ENCODE measurements around the gene CLDN16. TPM values are rescaled to one million over a fixed set of nuclear protein-coding genes. Genes with fewer than 3 reads are reported as not detected.

CLDN16 gene
- total RNA-seq, 2 donors from 2014 or later, result 4.4 TPM; not detected in 1

DNA sequence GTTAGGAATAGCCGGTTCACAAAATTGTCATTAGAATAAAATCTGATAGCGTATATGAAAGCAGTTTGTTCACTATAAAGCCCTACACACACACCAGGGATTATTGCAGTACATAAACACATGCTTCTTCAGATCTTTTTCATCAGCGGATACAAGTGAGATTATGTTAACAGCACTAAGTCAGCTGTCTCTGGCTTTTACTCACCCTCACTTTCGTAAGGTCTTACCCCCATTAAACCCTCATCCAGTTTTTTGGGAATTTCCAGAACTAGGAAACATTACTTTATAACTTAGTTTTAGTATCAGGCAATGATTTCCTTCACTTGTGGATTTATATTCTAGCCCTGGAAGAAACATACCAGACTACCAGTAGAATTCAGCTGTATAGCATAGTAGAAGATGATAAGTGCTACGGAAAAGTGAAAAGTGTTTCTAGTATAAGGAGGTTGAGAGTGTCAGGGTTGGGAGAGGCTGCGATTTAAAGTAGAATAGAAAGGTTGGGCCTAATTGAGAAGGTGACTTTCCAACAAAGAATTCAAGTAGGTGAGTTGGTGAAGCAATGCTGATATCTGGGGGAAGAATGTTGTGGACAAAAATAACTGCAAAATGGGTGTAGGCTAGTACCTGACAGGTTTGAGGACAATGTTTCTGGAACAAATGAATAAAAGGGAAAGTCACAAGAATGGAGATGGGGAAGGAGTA is 39.0 kb downstream of the CLDN16 start:
- WGBS, 2 donors, result 75 to 81% methylated on average over 6 of the region's 6 CpGs
- TF ChIP-seq CTCF (IDR thresholded peaks at IDR 0.05), result no peak
- no peak for TF ChIP-seq POLR2A (IDR thresholded peaks at IDR 0.05)
- H3K9me3 ChIP-seq, result no peaks in the 10 kb centered on the region
- H3K4me3 ChIP-seq, result no peak overlapping the region
- ATAC-seq, result no peak
- H3K27me3 ChIP-seq, result no peaks in the 10 kb centered on the region
- no peaks in the 10 kb centered on the region for H3K36me3 ChIP-seq (replicated peaks in 1 of 2; ENCODE audit: insufficient read depth in 1 of 2, low read depth in 2 of 2)
- intact Hi-C loops (cut with DNase I), result no loop called here
- DNase-seq, result no peak
- no peaks in the 10 kb centered on the region for H3K4me1 ChIP-seq
- no peak overlapping the region for H3K27ac ChIP-seq

GRCh38 chr3:190429681-190430080 is 41.7 kb downstream of the CLDN16 start:
- no peak for TF ChIP-seq CTCF (IDR thresholded peaks at IDR 0.05)
- no peak for TF ChIP-seq POLR2A (IDR thresholded peaks at IDR 0.05)
- H3K4me3 ChIP-seq, result no peak overlapping the region
- no peak overlapping the region for H3K27ac ChIP-seq
- H3K36me3 ChIP-seq (replicated peaks in 1 of 2; ENCODE audit: insufficient read depth in 1 of 2, low read depth in 2 of 2), result no peaks in the 10 kb centered on the region
- ATAC-seq, result no peak
- no peak for DNase-seq
- no peaks in the 10 kb centered on the region for H3K4me1 ChIP-seq
- H3K27me3 ChIP-seq, result no peaks in the 10 kb centered on the region
- intact Hi-C loops (cut with DNase I), result no loop called here
- H3K9me3 ChIP-seq, result no peaks in the 10 kb centered on the region
- WGBS, 2 donors, result 88 to 90% methylated on average over 2 of the region's 2 CpGs

GRCh38 chr3:190430906-190431305 is 42.9 kb downstream of the CLDN16 start:
- no peak for ATAC-seq

GRCh38 chr3:190432216-190432615 is 44.3 kb downstream of the CLDN16 start:
- H3K27me3 ChIP-seq, result no peaks in the 10 kb centered on the region
- H3K27ac ChIP-seq, result no peak overlapping the region
- intact Hi-C loops (cut with DNase I), result no loop called here
- DNase-seq, result no peak
- no peak overlapping the region for H3K4me3 ChIP-seq
- no peaks in the 10 kb centered on the region for H3K4me1 ChIP-seq
- no peaks in the 10 kb centered on the region for H3K36me3 ChIP-seq (replicated peaks in 1 of 2; ENCODE audit: insufficient read depth in 1 of 2, low read depth in 2 of 2)
- H3K9me3 ChIP-seq, result no peaks in the 10 kb centered on the region
- TF ChIP-seq POLR2A (IDR thresholded peaks at IDR 0.05), result no peak
- TF ChIP-seq CTCF (IDR thresholded peaks at IDR 0.05), result no peak
- ATAC-seq, result no peak

More at GRCh38 chr3:190430906-190431305, 42.9 kb downstream of the CLDN16 start:
- H3K27me3 ChIP-seq, result no peaks in the 10 kb centered on the region
- no peak for DNase-seq
- H3K36me3 ChIP-seq (replicated peaks in 1 of 2; ENCODE audit: insufficient read depth in 1 of 2, low read depth in 2 of 2), result no peaks in the 10 kb centered on the region
- WGBS, 2 donors, result 70 to 76% methylated on average over 2 of the region's 2 CpGs
- H3K4me1 ChIP-seq, result no peaks in the 10 kb centered on the region
- TF ChIP-seq CTCF (IDR thresholded peaks at IDR 0.05), result no peak
- no peak for TF ChIP-seq POLR2A (IDR thresholded peaks at IDR 0.05)
- intact Hi-C loops (cut with DNase I), result no loop called here
- H3K4me3 ChIP-seq, result no peak overlapping the region
- H3K27ac ChIP-seq, result no peak overlapping the region
- H3K9me3 ChIP-seq, result no peaks in the 10 kb centered on the region

DNA sequence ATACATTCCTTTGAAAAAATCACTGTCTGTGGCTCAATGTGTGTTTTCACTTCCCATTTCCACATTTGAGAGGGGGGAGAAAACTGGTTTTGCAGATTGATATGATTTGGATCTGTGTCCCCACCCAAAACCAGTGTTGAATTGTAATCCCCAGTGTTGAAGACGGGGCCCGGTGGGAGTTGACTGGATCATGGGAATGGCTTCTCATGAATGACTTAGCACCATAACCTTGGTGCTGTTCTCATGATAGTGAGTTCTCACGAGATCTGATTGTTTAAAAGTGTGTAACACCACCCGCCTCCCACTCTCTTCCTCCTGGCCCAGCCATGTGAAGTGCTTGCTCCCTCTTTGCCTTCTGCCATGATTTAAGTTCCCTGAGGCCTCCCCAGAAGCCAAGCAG is 45.7 kb downstream of the CLDN16 start:
- intact Hi-C loops (cut with DNase I), result no loop called here
- Histone ChIP-seq H3K4me3 (no peak overlapping the region), H3K4me1 (no peaks in the 10 kb centered on the region), H3K36me3 (replicated peaks in 1 of 2; ENCODE audit: insufficient read depth in 1 of 2, low read depth in 2 of 2) (no peaks in the 10 kb centered on the region), H3K27ac (no peak overlapping the region), H3K9me3 (no peaks in the 10 kb centered on the region), H3K27me3 (no peaks in the 10 kb centered on the region)
- DNase-seq (no peak), ATAC-seq (no peak)
- TF ChIP-seq CTCF (IDR thresholded peaks at IDR 0.05) (no peak), POLR2A (IDR thresholded peaks at IDR 0.05) (no peak)
- 89 to 90% methylated on average over 4 of the region's 4 CpGs for WGBS, 2 donors

Measured in body of pancreas (tissue), 4 donors.